Activated CD4-positive, CD25-positive, alpha-beta regulatory T cell (primary cell): ENCODE data around the gene TNFAIP8L3.
"Not testable (repeated sequence)": the region's sequence is repeated elsewhere in the genome, so short reads cannot be mapped to it uniquely, and the experiment has no call there.

ENCODE experiments used
- DNase-seq, 4 experiments: peaks; one replicate each; lab custom pipeline; 2025; lab: John Stamatoyannopoulos, UW

The TNFAIP8L3 gene

DNA sequence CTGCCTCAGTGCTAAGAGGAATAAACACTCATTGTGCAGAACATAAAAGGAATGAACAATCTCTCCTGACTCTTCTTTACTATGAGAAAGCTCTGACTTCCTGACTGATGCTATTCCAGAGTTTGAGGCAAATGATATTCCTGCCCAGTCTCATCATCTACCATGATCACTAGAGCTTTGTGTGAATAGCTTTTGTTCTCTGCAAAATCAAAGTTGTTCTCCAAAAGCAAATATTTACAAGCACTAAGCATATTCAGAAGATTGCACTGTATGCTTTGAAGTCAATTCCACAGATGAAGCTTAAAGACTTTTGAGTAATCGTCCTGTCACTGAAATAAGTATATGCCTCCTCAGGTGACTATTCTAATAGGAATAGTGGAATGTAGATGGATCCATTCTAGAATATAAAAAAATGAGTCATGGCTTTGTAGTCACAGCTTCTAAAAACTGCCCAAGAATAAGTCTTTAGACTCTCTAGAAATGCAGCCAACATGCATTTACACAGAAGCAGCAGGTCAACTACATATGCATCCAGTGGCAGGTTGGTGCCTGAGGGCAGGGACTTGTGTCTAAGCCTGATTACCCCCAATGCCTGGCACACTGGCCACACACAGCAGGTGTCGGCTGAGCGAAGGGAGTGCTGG lies 34.6 kb downstream of the TNFAIP8L3 start:
- DNase-seq = no peak

DNA sequence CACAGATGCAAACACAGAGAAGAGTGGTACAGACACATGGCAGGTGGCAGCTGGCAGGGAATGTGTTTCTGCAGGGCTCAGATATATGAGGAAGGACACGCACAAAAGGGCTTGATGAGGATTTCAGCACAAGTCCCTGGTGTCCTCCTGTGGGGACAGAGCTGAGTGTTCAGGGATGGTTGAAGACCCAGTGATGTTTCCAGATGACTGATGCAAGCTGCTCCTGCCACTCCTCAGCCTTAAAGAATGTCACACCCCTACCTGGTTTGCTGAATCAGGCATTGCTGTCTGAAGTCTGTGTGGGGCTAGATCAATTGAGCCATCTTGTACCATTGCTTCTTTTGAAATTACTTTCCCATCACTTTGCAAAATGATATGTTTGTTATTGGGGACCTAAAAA lies 40.2 kb downstream of the TNFAIP8L3 start:
- no peak for DNase-seq

- no peak for DNase-seq
Observed at GRCh38 chr15:51053571-51053970, 41.1 kb downstream of the TNFAIP8L3 start.

DNA sequence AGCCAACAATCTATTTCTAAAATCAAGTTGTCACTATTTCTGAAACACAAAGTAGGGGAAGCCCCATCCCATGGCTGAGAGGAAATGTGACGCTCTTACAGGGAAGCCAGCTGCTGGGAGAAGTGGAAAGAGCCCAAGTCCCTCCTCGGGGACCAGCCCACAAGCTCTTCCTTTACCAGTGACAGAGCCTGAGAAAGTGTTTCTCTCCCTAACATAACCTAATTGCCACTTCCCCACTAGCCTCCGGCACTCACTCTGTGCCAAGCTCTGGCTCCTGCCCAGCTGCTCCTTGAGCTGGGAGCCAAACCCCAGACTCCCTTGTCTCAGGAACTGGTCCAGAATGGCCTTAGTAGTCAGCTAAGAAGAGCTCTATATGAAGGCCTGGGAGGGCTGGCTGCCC lies 42.9 kb downstream of the TNFAIP8L3 start:
- DNase-seq = no peak

DNA sequence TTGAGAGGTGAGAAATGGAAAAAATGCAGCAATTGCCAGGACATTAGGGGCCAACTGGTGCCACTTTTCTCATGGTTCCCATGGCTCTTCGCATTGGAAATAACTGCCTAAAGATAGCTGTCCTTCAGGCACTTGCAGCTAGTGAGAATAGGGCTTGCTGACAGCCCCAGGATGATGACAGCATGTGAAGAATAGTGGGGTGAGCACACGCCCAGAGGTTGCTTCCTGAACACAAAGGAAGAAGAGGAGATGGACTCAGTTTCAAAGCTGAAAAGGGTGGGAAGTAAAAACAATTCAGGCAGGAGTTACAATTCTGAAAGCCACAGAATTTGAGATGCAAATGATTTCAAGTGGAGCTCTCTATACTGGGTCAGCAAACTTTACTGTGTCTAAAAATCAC lies 45.6 kb downstream of the TNFAIP8L3 start:
- DNase-seq = no peak

- no peak for DNase-seq
Observed at GRCh38 chr15:51048308-51048707, 46.4 kb downstream of the TNFAIP8L3 start.

GRCh38 chr15:51046799-51047449 lies 47.8 kb downstream of the TNFAIP8L3 start:
- DNase-seq = no peak

- DNase-seq = no peak
Observed at GRCh38 chr15:51046016-51046415, 48.7 kb downstream of the TNFAIP8L3 start.

DNA sequence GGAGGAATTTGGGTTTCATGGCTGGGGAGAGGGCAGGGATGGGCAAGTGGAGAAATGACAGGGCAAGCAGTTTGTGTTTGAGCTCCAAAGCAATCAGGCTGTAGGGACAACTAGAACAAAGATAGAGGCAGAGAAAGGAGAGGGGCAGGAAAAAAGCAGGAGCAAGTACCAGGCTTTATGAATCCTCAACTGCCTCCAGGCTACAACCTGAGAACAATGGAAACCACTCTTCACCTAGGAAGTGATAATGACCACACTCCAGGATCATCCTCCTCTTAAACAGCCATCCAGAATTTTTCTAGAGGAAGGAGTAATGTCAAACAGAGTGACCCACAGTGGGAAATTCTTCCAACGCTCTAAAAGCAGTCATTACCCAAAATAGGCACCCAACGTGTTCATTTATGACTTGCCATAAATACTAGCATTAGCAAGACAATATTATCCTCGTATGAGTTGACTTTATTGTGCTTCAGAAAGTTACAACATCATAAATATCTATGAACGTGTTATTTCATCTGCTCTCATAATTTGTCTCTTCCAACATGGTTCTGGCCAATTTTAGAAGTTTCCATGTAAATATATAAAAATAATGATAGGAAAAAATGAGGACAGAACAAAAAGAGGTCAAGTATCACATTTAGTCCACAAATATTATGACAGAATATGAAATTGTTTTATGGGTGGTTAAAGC lies 50.5 kb downstream of the TNFAIP8L3 start:
- no peak for DNase-seq

GRCh38 chr15:51038974-51039319 lies 55.8 kb downstream of the TNFAIP8L3 start:
- no peak for DNase-seq

DNA sequence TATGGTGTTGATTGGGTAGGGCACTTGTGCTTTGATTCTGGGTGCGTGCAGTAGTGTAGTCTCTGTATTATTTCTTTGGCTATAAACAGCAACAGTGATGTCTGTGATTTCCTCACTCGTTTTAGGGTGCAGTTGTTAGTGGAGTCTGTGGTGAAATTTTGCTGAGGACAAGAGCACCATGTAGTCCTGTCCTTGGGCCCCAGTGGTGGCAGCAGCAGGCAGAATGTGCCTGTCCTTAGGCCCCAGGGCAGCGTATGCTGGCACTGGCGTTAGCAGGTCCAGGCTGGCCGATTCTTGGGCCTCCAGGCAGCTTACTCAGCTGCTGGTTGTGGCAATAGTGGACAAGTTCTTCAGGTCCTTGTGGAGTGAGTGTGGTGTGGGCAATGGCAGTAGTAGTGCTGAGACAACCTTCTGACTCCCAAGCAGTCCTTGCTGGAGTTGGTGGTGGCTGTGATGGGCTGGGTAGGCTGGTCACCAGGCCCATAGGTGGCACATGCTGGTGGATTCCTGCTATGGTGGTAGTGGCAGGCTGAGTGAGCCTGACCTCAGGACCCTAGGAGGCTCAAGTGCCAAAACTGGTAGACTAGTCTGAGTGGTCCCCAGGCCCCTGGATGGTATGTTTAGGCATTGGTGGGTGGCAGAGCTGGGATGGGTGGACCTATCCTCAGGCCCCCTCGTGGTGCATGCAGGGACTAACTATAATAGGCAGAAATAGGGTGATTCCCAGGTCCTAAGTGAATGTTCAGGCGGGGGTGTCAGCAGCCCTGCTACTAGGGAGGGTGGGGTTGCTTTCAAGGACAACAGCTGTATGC lies 56.3 kb downstream of the TNFAIP8L3 start:
- DNase-seq = no peak

- DNase-seq = not testable (repeated sequence)
Observed at GRCh38 chr15:51037474-51037873, 57.2 kb downstream of the TNFAIP8L3 start.

DNA sequence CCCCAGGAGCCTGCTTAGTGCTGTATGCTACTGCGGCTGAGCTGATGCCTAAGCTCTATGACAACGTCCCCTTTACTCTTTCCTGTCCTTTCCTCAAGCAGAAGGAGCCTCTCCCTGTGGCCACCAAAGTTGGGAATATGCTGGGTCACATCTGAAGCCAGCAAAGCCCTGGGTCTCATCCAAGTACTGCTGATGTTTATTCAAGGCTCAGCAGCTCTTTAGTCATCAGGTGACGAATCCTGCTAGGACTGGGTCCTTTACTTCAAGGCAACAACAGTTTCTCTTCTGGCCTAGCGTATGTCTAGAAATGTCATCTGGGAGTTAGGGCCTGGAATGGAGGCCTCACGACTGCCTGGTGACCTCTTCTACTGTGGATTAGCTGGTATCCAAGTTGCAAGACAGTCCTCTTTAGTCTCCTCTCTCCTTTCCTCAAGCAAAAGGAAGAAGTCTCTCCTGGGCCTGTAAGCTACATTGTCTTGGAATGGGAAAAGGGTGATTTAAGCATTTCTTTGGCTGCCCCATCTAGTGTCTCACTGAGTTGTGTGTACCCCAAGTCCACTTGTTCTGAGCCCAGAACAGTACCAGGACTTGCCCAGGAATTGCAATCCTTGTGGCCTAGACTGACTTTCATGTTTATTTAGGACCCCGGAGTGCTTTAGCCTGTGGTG lies 63.9 kb downstream of the TNFAIP8L3 start:
- DNase-seq = no peak

- no peak for DNase-seq
Observed at GRCh38 chr15:51025454-51025846, 69.3 kb downstream of the TNFAIP8L3 start.

- no peak for DNase-seq
Observed at GRCh38 chr15:51024735-51025453, 69.8 kb downstream of the TNFAIP8L3 start.

DNA sequence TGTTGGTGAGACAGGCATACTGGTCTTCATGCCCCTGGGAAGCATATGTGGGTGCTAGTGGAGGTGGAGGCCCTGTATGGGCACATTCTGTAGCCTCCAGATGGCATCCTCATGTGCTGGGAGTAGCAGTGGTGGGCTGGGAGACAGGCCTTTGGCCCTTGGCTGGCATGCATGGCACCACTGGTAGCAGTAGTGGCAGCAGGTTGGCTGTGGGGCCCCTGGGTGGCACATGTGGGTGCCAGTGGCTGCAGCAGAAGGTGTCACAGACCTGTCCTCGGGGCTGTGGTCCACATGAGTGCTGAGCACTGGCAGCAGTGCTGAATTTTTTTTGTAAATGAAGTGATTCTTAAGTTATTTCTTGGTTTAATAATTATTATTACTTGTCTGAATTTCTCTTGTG lies 71.2 kb downstream of the TNFAIP8L3 start:
- DNase-seq = no peak

DNA sequence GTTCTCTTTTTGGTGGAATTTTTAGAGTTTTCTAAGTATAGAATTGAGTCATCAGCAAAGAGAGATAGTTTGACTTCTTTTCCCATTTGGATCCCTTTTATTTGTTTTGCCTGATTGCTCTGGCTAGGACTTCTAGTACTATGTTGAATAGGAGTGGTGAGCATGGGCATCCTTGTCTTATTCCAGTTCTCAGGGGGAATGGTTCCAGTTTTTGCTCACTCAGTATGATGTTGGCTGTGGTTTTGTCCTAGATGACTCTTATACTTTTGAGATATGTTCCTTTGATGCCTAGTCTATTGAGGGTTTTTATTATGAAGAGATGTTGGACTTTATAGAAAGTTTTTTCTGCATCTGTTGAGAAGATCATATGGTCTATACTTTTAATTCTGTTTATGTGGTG lies 72.5 kb downstream of the TNFAIP8L3 start:
- DNase-seq = no peak

GRCh38 chr15:51016615-51017014 lies 78.1 kb downstream of the TNFAIP8L3 start:
- no peak for DNase-seq

- DNase-seq = no peak
Observed at GRCh38 chr15:51011212-51011611, 83.5 kb downstream of the TNFAIP8L3 start.

GRCh38 chr15:51007131-51007666 lies 87.5 kb downstream of the TNFAIP8L3 start:
- no peak for DNase-seq
